HL-60 (cell line): ENCODE results near the gene KISS1R.

Experiments
- DNase-seq, 2 experiments: peaks; one replicate each; pipeline ENCODE4 v3.0.0-alpha.2; 2010 to 2020; ENCODE audit warnings: low read depth in 1 of 2, low spot score in 1 of 2
- H3K27ac ChIP-seq: fragments of 250-450 bp; sonication (Bioruptor Pico); replicated peaks from 2 replicates; pipeline ENCODE4 v1.5.1; 2020; ENCODE audit warnings: mild to moderate bottlenecking, moderate library complexity
- H3K27me3 ChIP-seq: fragments of 250-450 bp; sonication (Bioruptor Pico); 2 replicates; pipeline ENCODE4 v1.5.1; 2021; ENCODE audit warnings: mild to moderate bottlenecking, moderate library complexity; ENCODE audit not compliant: insufficient read depth, poor library complexity, severe bottlenecking
- H3K4me3 ChIP-seq: replicated peaks from 2 replicates; pipeline ENCODE4 v1.5.1; 2011; ENCODE audit warnings: mild to moderate bottlenecking, control low read depth, low read length; ENCODE audit not compliant: insufficient read depth
- GABPA ChIP-seq: IDR thresholded peaks from 2 replicates; pipeline ENCODE4 v1.6.1; 2012; ENCODE audit warnings: low read depth
- POLR2AphosphoS5 ChIP-seq: IDR thresholded peaks from 2 replicates; pipeline ENCODE4 v1.6.1; 2012; ENCODE audit warnings: low read depth
- SPI1 ChIP-seq: IDR thresholded peaks from 2 replicates; pipeline ENCODE4 v1.6.1; 2012; ENCODE audit warnings: low read depth, mild to moderate bottlenecking, borderline replicate concordance
- TF ChIP-seq, protein P1 (sequence below): IDR thresholded peaks from one replicate; pipeline ENCODE4 v1.5.1; 2011; ENCODE audit warnings: low read length, control low read depth, inconsistent platforms; ENCODE audit not compliant: insufficient read depth
- TF ChIP-seq, protein P2 (sequence below): IDR thresholded peaks from 2 replicates; pipeline ENCODE4 v1.6.1; 2012; ENCODE audit warnings: low read depth; ENCODE audit not compliant: insufficient replicate concordance

The KISS1R gene

DNA sequence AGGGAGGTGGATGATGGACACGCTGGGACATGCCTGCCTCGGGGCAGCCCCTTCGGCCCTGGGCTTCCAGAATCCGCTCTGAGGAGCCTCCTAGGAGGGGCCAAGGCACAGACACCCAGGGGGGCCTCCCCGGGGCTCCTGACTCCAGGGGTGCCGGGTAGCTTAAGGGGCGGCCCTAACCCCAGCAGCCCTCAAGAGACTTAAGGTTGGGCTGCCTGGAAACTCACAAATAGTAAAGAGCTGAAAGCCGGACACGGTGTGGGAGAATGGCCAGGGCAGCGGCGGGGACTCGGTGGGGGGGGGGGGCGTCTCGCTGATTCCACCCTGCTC, 16.4 kb downstream of the KISS1R start:
- DNase-seq, result no peak
- no peaks in the 10 kb centered on the region for H3K27me3 ChIP-seq
- TF ChIP-seq, protein P1, sequence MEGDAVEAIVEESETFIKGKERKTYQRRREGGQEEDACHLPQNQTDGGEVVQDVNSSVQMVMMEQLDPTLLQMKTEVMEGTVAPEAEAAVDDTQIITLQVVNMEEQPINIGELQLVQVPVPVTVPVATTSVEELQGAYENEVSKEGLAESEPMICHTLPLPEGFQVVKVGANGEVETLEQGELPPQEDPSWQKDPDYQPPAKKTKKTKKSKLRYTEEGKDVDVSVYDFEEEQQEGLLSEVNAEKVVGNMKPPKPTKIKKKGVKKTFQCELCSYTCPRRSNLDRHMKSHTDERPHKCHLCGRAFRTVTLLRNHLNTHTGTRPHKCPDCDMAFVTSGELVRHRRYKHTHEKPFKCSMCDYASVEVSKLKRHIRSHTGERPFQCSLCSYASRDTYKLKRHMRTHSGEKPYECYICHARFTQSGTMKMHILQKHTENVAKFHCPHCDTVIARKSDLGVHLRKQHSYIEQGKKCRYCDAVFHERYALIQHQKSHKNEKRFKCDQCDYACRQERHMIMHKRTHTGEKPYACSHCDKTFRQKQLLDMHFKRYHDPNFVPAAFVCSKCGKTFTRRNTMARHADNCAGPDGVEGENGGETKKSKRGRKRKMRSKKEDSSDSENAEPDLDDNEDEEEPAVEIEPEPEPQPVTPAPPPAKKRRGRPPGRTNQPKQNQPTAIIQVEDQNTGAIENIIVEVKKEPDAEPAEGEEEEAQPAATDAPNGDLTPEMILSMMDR, result no peak
- no peak for TF ChIP-seq GABPA
- H3K27ac ChIP-seq, result peak overlapping the region; percentile 52
- no peak overlapping the region for H3K4me3 ChIP-seq

DNA sequence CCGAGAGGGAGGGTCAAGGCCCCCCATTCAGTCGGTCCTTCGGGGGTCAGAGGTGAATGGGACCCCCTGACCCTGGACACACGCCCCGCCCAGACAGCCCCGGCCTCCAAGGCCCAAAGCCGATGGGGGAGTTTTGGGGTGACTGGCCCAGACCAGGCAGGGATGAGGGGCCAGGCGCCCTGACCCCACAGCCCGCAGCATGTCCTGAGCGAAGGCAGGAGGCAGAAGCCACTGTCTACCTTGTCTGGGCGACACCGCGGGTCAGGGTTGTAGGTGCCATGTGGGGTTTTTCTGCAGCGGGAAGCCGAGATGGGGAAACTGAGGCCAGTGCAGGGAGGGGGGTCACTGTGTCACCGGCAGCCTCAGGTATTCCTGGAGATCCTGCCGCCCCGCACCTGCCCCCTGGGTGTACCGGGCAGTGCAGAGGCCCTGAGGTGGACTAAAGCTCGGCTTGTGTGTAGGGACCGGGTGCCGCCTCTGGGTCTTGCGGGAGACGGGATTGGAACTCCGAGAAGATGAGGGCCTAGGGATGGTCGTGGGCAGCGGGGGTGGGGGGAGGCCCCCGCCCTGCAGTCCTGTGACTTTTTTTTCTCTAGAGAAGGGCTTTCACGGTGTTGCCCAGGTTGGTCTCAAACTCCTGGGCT, 17.2 kb downstream of the KISS1R start:
- peak overlapping the region; percentile 52 for H3K27ac ChIP-seq
- no peak overlapping the region for H3K4me3 ChIP-seq
- no peak for DNase-seq
- no peaks in the 10 kb centered on the region for H3K27me3 ChIP-seq
- TF ChIP-seq, protein P2, sequence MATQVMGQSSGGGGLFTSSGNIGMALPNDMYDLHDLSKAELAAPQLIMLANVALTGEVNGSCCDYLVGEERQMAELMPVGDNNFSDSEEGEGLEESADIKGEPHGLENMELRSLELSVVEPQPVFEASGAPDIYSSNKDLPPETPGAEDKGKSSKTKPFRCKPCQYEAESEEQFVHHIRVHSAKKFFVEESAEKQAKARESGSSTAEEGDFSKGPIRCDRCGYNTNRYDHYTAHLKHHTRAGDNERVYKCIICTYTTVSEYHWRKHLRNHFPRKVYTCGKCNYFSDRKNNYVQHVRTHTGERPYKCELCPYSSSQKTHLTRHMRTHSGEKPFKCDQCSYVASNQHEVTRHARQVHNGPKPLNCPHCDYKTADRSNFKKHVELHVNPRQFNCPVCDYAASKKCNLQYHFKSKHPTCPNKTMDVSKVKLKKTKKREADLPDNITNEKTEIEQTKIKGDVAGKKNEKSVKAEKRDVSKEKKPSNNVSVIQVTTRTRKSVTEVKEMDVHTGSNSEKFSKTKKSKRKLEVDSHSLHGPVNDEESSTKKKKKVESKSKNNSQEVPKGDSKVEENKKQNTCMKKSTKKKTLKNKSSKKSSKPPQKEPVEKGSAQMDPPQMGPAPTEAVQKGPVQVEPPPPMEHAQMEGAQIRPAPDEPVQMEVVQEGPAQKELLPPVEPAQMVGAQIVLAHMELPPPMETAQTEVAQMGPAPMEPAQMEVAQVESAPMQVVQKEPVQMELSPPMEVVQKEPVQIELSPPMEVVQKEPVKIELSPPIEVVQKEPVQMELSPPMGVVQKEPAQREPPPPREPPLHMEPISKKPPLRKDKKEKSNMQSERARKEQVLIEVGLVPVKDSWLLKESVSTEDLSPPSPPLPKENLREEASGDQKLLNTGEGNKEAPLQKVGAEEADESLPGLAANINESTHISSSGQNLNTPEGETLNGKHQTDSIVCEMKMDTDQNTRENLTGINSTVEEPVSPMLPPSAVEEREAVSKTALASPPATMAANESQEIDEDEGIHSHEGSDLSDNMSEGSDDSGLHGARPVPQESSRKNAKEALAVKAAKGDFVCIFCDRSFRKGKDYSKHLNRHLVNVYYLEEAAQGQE, result no peak
- TF ChIP-seq POLR2AphosphoS5 (no peak; the same call in 1 of the 2 replicates), SPI1 (no peak), GABPA (no peak)
- TF ChIP-seq, protein P1, result no peak

DNA sequence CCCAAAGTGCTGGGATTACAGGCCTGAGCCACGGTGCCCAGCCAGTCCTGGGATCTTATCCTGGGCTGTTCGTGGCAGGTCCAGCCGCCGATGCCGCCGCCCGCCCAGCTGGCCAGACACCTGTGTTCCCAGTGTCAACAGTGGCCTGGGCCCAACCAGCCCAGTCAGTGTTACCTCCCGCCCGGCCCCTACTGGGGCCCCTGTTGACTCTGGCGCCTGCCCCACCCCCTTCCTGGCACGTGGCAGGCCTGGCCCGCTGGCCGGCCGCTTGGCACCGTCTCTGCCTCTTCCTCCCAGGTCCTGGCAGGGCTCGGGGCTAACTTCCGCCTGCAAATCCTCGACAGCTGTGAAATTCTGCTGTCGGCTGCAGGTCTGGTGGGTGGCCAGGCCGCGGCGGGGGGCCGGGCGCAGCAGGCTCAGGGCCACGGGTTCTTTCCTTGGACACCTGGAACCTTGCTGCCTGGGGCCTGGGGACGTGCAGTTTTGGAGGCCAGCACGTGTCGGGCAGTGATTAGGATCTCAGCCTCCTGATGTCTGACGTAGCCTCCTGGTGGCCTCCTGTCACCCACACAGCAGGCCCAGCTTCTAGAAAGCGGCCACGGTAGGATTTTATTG, 17.8 kb downstream of the KISS1R start:
- Histone ChIP-seq H3K4me3 (no peak overlapping the region), H3K27me3 (no peaks in the 10 kb centered on the region), H3K27ac (peak overlapping the region; percentile 52)
- peak; percentile 40; the same call in 1 of the 2 replicates for TF ChIP-seq GABPA
- TF ChIP-seq, protein P1, result no peak
- no peak for TF ChIP-seq POLR2AphosphoS5
- TF ChIP-seq SPI1, result peak; percentile 63
- DNase-seq, result peak; percentile 64 to 90

DNA sequence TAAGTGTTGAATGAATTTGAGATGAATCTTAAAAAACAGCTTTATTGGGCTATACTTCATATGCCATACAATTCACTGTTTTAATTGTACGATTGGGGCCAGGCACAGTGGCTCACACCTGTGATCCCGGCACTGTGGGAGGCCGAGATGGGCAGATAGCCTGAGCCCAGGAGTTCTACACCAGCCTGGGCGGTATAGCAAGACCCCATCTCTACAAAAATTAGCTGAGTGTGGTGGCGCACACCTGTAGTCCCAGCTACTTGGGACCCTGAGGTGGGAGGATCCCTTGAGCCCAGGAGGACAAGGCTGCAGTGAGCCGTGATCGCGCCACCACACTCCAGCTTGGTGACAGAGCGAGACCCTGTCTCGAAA, 19.0 kb downstream of the KISS1R start:
- Histone ChIP-seq H3K27ac (no peak overlapping the region), H3K27me3 (no peaks in the 10 kb centered on the region), H3K4me3 (no peak overlapping the region)
- no peak for DNase-seq
- TF ChIP-seq, protein P1, result no peak
- TF ChIP-seq, protein P2, result no peak
- TF ChIP-seq POLR2AphosphoS5, result no peak
- no peak for TF ChIP-seq SPI1
- TF ChIP-seq GABPA, result no peak
